DMS53 (cell line): ENCODE data around the gene GNA12.

ENCODE experiments used
- DNase-seq: peaks from one replicate; lab custom pipeline; 2025; lab: John Stamatoyannopoulos, UW

Gene GNA12

GRCh38 chr7:2777898-2778535 is 66.1 kb downstream of the GNA12 start:
- no peak for DNase-seq

DNA sequence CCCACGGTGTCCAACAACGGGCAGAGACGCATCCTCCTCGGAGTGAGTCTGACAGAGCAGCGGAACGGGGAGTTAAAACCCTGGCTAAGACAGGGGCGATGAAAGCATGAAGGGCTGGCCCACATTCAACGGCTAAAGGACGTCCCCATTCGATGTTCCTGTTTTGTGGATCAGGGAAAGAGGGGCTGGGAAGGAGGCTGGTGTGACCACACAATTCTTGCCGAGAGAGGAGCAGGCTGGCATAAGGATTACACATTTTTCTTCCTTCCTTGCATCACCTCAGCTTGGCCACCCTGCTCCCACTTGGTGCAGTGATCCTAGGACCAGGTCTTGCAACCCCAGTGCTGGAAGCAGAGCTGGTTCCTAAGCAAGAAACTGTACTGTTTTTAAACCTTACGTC is 67.7 kb downstream of the GNA12 start:
- no peak for DNase-seq

GRCh38 chr7:2775785-2776184 is 68.3 kb downstream of the GNA12 start:
- no peak for DNase-seq

DNA sequence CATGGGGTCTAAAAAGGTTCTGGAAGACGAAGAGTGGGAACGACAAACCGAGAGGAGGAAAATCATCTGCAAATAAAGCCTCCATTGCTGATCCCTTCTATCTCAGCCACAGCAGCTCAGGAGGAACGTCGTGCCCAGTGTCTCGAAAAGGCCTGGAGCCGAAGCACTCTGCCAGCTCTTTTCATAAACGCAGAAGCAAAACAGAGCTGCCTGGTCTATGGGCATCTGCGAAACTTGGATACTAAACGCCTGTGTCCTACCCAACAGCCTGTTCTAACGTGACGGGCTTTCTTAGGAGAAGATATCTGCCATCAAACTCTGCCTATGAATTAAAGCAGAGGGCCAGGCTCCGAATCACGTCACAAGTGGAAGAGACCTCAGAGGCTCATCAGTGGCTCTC is 68.7 kb downstream of the GNA12 start:
- no peak for DNase-seq

DNA sequence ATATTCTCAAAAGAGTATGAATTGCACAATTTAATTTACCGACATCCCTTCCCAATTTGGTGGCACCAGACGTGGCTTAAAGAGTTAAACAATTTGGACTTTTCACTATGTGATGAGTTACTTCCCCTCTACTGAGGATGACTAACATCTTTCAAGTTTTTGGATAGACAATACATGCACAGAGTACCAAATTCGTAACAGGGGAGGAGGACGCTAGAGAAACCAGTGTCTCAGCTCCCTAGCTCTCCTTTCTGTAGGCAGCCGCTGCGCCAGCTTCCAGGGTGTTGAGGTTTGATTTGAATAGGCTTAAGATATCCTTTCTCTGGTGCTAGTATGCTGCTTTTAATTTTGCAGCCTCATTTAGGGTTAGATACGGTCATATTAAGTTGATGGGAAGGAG is 69.2 kb downstream of the GNA12 start:
- no peak for DNase-seq

- DNase-seq, result no peak
Measured at GRCh38 chr7:2774280-2774679, 69.8 kb downstream of the GNA12 start.

- DNase-seq, result no peak
Measured at GRCh38 chr7:2773608-2774007, 70.5 kb downstream of the GNA12 start.

DNA sequence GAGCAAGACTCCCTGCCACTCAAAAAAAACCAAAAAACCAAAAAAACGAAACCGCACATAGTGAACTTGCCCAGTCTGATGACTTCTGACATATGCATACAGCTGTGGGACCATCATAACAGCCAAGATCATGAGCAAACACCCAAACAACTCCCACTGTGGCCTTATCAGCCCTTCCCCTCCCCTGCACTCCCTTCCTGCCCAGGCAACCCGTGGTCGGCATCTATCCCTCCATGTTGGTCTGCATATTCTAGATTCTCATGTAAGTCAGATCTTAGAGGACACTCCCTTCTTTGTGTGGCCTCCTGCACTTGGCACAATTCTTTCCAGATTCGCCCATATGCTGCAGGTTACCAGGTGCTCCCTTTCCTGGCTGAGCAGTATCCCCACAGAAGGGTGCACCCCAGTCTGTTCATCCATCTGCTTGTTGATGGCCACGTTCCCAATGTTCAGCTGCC is 72.8 kb downstream of the GNA12 start:
- no peak for DNase-seq

DNA sequence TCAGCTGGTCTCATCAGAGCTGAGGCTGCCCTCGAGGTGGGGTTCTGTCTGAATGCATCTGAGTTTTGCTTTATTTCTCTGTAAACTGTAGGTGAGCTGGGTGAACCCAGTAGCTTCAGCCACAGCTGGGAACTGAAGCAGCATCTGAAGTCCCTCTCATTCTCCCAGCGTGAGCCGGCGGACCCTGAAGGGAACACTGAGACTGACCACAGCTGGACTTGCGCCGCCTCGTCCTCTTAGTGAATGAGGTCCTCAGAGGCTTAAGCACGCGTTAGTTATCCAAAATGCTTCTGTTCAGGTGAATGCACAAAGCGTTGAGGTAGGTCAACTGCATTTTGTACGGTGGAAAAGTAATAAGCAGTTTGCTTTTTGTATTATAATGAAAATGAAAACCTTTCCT is 79.5 kb downstream of the GNA12 start:
- no peak for DNase-seq

- no peak for DNase-seq
Measured at GRCh38 chr7:2763597-2763996, 80.5 kb downstream of the GNA12 start.

DNA sequence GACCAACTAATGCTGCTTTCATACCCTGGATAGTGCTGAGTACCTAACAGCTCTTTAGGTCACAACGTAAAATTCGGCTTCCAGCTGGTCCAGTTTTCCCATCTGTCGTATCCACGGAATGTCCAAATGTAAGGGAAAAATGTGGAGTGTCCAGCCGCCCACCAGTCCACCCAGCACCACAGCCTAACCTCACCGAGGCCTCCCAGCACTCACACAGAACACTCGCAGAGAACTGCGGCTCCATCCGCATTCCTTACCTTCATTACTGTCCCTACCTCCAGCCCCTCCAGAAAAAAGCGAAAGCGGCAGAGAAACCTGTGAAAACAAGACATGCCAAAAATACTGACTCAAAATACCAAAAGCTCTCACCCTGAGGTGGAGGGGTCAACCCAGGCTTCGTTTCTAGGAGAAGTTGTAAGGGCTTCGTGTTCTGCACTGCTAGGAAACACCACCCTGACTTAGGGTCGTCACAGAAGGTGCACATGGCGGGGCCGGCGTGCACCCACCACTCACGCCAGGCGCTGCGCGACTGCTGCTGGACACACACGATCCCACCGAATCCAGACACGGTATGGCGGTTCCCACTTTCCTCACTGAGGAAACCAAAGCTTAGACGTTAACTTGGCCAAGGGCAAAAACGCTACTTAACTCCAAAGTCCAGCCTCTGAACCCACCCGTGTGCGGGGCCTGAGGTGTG is 82.2 kb downstream of the GNA12 start:
- no peak for DNase-seq

DNA sequence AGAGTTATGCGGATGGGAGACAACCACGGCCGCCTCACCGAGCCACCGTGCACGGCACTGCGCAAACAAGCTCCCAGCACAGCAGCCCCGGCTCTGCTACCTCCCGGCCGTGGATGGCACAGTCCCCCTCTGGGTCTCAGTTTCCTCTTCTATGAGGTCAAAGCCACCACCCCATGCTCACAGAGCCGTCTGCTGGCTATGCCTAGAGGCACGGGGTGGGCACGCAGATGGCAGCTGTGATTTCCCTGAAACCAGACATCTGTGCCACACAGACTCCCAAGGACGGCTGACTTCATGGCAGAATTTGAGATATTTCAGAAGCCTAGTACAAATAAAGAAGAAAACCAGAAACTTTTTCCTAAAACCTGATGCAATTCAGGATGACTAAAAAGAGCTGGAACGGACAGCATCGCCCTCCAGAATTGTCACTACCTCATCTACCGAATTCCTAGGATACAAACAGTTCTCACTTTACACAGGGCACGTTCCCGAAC is 82.9 kb downstream of the GNA12 start:
- no peak for DNase-seq

GRCh38 chr7:2760098-2760889 is 83.8 kb downstream of the GNA12 start:
- DNase-seq, result peak; percentile 84

DNA sequence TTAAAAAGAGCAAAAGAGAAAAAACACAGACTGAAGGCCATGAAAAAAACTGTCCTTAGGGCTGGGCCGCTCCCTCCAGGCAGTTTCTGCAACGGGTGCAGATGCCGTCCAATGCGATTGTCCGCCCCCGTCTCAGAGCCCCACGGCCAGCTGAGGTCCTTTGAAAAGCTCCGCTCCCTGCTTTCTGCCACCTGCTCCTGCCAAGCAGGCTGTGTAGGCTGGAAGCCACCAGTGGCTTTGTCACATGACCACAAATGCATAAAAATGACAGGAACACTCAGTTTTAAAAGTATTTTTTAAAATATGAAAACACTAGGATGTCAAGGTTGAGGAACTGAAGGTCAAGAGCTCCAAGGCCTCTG is 84.4 kb downstream of the GNA12 start:
- DNase-seq, result peak; percentile 68

DNA sequence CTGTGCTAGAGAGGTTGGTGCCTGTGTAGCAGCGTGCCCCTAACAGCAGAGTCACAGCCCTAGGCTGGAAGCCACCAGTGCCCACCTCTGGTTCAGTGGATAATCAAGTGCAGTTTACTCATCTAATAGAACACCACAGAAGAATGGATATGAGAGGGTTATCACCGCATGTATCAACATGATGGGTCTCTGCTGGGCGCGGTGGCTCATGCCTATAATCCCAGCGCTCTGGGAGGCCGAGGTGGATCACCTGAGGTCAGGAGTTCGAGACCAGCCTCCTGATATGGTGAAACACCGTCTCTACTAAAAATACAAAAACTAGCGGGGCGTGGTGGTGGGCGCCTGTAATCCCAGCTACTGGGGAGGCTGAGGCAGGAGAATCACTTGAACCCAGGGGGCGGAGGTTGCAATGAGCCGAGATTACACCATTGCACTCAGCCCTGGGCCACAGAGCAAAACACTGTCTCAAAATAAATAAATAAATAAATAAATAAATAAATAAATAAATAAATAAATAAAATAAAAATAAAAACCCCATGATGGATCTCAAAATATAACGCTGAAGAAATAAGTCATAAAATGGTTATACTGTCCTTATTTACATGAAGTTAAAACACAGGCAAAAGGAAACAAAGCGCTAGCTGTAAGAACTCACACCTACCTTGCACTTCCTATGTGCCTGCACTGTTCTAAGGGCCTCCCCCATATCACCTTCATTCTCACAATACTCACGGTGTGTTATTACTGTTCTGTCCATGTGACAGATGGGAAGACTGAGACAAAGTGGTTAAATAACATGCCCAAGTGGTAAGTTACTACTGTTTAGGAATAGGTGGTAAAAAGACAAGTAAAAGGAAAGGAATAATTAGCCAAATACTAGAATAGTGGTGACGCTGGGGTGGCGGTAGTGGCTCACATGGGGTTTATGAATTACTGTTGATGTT is 85.2 kb downstream of the GNA12 start:
- peak; percentile 42 for DNase-seq

DNA sequence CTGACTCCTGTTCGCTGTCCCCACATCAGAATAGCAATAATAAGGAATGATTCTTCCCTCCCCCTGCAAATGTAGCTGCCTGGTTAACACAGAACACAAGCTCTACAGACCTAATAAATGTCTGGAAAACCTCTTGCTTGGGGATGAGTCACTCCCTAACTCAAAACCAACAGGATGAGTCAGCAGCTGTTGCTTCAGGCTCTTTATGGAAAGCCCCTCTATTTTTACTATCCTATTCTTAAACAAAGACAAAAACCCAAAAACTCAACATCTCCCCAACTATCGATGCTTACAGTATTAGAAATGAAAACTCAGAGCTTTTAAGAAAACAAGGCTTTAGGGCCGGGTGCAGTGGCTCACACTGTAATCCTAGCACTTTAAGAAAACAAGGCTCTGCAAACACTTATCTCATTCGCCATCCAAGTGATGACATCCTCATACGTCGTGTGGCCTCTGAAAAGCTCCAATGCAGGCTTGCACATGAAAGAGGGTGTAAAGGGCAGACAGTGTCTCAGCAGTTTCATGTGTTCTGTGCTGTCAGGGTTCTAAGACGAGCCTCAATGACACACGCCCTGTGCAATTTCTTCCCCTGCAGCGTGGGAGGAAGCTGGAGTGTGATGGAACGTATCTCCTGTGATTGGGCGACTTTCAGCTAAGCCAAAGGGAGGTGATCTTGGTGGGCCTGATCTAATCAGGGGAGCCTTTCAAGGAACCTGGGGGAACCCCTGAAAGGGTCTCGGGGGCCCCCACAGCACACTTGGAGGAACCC is 86.0 kb downstream of the GNA12 start:
- peak; percentile 97 for DNase-seq

GRCh38 chr7:2757361-2757903 is 86.7 kb downstream of the GNA12 start:
- DNase-seq, result peak; percentile 79

DNA sequence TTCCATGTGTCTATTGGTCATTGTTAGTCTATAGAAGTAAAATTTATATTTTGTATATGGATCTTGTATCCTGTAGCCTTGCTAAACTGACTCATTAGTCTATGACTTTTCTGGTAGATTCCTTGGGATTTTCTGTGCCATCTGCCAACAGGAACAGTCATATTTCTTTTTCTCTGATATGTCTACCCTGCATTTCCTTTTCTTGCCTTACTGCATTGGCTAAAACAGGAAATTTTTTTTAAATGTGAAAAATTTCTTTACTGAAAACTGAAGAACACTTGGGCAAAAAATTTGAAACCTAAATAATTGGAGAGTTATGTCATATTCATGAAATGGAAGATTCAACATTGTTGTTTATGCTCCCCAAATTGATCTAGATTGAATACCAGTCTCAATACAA is 88.6 kb downstream of the GNA12 start:
- no peak for DNase-seq

- no peak for DNase-seq
Measured at GRCh38 chr7:2754912-2755311, 89.2 kb downstream of the GNA12 start.

DNA sequence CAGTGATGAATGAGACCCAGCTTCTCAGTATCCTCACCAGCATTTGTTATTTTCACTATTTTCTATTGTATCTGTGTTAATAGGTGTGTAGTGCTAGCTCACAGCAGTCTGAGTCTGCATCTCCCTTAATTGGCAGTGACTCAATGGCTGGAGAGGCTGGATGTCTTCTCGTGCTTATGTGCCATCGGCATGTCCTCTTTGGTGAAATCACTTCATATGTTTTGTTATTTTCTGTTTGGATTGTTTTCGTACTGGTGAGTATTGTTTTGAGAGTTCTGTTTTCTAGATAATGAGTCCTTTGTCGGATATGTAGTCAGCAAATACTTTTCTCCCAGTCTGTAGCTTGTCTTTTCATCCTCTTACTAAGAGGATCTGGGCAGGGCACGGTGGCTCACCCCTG is 90.0 kb downstream of the GNA12 start:
- no peak for DNase-seq

- DNase-seq, result no peak
Measured at GRCh38 chr7:2753148-2753547, 91.0 kb downstream of the GNA12 start.
